Measurements from ENCODE around the gene COL26A1. TPM values are rescaled to one million over a fixed set of nuclear protein-coding genes. Genes with fewer than 3 reads are reported as not detected.
"Not testable (repeated sequence)": the region's sequence is repeated elsewhere in the genome, so short reads cannot be mapped to it uniquely, and the experiment has no call there.

The COL26A1 gene
- total RNA-seq, 1 donor: not detected

GRCh38 chr7:101470668-101471487, 108.2 kb downstream of the COL26A1 start:
- H3K4me3 ChIP-seq (ENCODE audit: low read depth, low read length): no peak overlapping the region
- no peak for TF ChIP-seq CTCF (IDR thresholded peaks at IDR 0.05; ENCODE audit: insufficient read depth, low read length)
- DNase-seq (ENCODE audit: low read depth): no peak

GRCh38 chr7:101474178-101474577, 111.5 kb downstream of the COL26A1 start:
- no peak for TF ChIP-seq CTCF (IDR thresholded peaks at IDR 0.05; ENCODE audit: insufficient read depth, low read length)
- no peak for DNase-seq (ENCODE audit: low read depth)

GRCh38 chr7:101475691-101476090, 113.0 kb downstream of the COL26A1 start:
- H3K4me3 ChIP-seq (ENCODE audit: low read depth, low read length); DNase-seq (ENCODE audit: low read depth): not testable (repeated sequence)

More at GRCh38 chr7:101474178-101474577, 111.5 kb downstream of the COL26A1 start:
- H3K4me3 ChIP-seq (ENCODE audit: low read depth, low read length): no peak overlapping the region

GRCh38 chr7:101479217-101479616, 116.5 kb downstream of the COL26A1 start:
- TF ChIP-seq CTCF (IDR thresholded peaks at IDR 0.05; ENCODE audit: insufficient read depth, low read length): no peak
- no peak overlapping the region for H3K4me3 ChIP-seq (ENCODE audit: low read depth, low read length)
- no peak for DNase-seq (ENCODE audit: low read depth)

- not testable (repeated sequence) for DNase-seq (ENCODE audit: low read depth); H3K4me3 ChIP-seq (ENCODE audit: low read depth, low read length)
Measured at GRCh38 chr7:101486056-101486432, 123.4 kb downstream of the COL26A1 start.

GRCh38 chr7:101486433-101487104, 123.9 kb downstream of the COL26A1 start:
- peak; percentile 4 for DNase-seq (ENCODE audit: low read depth)
- no peak for TF ChIP-seq CTCF (IDR thresholded peaks at IDR 0.05; ENCODE audit: insufficient read depth, low read length)
- no peak overlapping the region for H3K4me3 ChIP-seq (ENCODE audit: low read depth, low read length)

GRCh38 chr7:101487105-101487458, 124.4 kb downstream of the COL26A1 start:
- H3K4me3 ChIP-seq (ENCODE audit: low read depth, low read length): no peak overlapping the region
- TF ChIP-seq CTCF (IDR thresholded peaks at IDR 0.05; ENCODE audit: insufficient read depth, low read length): no peak

More at GRCh38 chr7:101487105-101487458, 124.4 kb downstream of the COL26A1 start:
- no peak for DNase-seq (ENCODE audit: low read depth)
